Stimulated activated CD8-positive, alpha-beta memory T cell treated with anti-CD3 and anti-CD28 coated beads, Interleukin-2, amount 100 ng/mL, for 48 hours (primary cell): Measurements from ENCODE around the gene GATA6.
"Not testable (repeated sequence)": the region's sequence is repeated elsewhere in the genome, so short reads cannot be mapped to it uniquely, and the experiment has no call there.

ENCODE experiments used
- DNase-seq, 2 donors: peaks; one replicate each; pipeline ENCODE4 v3.0.0-alpha.2; 2020; ENCODE audit warnings: low read depth in 2 of 2

GATA6 gene

GRCh38 chr18:22204214-22204536 is 34.8 kb downstream of the GATA6 start:
- DNase-seq: no peak

- DNase-seq: no peak
Measured at GRCh38 chr18:22204996-22205395, 35.6 kb downstream of the GATA6 start.

- no peak for DNase-seq
Measured at GRCh38 chr18:22207021-22207758, 37.8 kb downstream of the GATA6 start.

- no peak for DNase-seq
Measured at GRCh38 chr18:22210311-22210754, 40.9 kb downstream of the GATA6 start.

- no peak for DNase-seq
Measured at GRCh38 chr18:22211657-22212056, 42.3 kb downstream of the GATA6 start.

GRCh38 chr18:22213333-22213973 is 44.1 kb downstream of the GATA6 start:
- no peak for DNase-seq

- DNase-seq: no peak
Measured at GRCh38 chr18:22214731-22215528, 45.5 kb downstream of the GATA6 start.

- DNase-seq: no peak
Measured at GRCh38 chr18:22218835-22219234, 49.4 kb downstream of the GATA6 start.

- DNase-seq: no peak
Measured at GRCh38 chr18:22219568-22220355, 50.4 kb downstream of the GATA6 start.

- DNase-seq: not testable (repeated sequence)
Measured at GRCh38 chr18:22220585-22220984, 51.2 kb downstream of the GATA6 start.

- no peak for DNase-seq
Measured at GRCh38 chr18:22221350-22221749, 52.0 kb downstream of the GATA6 start.

- DNase-seq: peak; percentile 13 to 30
Measured at GRCh38 chr18:22223254-22223964, 54.0 kb downstream of the GATA6 start.

- no peak for DNase-seq
Measured at GRCh38 chr18:22223965-22224322, 54.6 kb downstream of the GATA6 start.

- DNase-seq: no peak
Measured at GRCh38 chr18:22224339-22224738, 55.0 kb downstream of the GATA6 start.

GRCh38 chr18:22226801-22227200 is 57.4 kb downstream of the GATA6 start:
- no peak for DNase-seq

GRCh38 chr18:22228976-22229375 is 59.6 kb downstream of the GATA6 start:
- DNase-seq: no peak

- no peak for DNase-seq
Measured at GRCh38 chr18:22229456-22230124, 60.2 kb downstream of the GATA6 start.

GRCh38 chr18:22230471-22230945 is 61.1 kb downstream of the GATA6 start:
- DNase-seq: no peak

GRCh38 chr18:22233266-22233665 is 63.9 kb downstream of the GATA6 start:
- no peak for DNase-seq

GRCh38 chr18:22238036-22238435 is 68.6 kb downstream of the GATA6 start:
- no peak for DNase-seq

- DNase-seq: no peak
Measured at GRCh38 chr18:22238681-22239080, 69.3 kb downstream of the GATA6 start.
